HCT116 (cell line): ENCODE data around the gene CDCA4. TPM values are rescaled to one million over a fixed set of nuclear protein-coding genes. Genes with fewer than 3 reads are reported as not detected.

Source experiments
- ATAC-seq: fragments of 200-7000 bp; cut with Tn5 transposase; 2 replicates; pipeline ENCODE4 v1.9.1; 2020; ENCODE audit warnings: mild to moderate bottlenecking, moderate library complexity
- BruUV-seq: library from RNA; stranded (reverse); fragments of 400-500 nt; replicated peaks from 2 replicates; lab custom pipeline; 2021; lab: Mats Ljungman, UMichigan
- CTCF ChIA-PET: fragments of 300-600 bp; sonication (Branson Sonifier 250); formaldehyde crosslinking; loops from one replicate; lab custom pipeline; 2021; ENCODE audit warnings: antibody characterized with exemption; lab: Charles Lee
- POLR2A ChIA-PET: fragments of 300-600, 350-600 bp; sonication (Branson Sonifier 250); formaldehyde crosslinking; loops from one replicate; lab custom pipeline; 2021; ENCODE audit warnings: antibody characterized with exemption; lab: Charles Lee
- RAD21 ChIA-PET, 2 experiments: fragments of 300-600 bp; sonication (Branson Sonifier 250); formaldehyde crosslinking; loops; one replicate each; lab custom pipeline; 2023; ENCODE audit warnings: low total read pairs in 2 of 2; ENCODE audit not compliant: uncharacterized antibody in 2 of 2, unreplicated experiment in 2 of 2, low non-redundant PET in 1 of 2; lab: Charles Lee
- DNase-seq: peaks from one replicate; pipeline ENCODE4 v3.0.0-alpha.2; 2010; ENCODE audit warnings: low read depth, low spot score
- H2AFZ ChIP-seq: fragments of 200-600 bp; shearing (Covaris generic), sonication (generic); 2 replicates; pipeline ENCODE4 v1.6.1; 2017; ENCODE audit warnings: low read depth, mixed run types, mixed read lengths, antibody characterized with exemption, low read length; ENCODE audit not compliant: poor library complexity, severe bottlenecking
- H3K27ac ChIP-seq: 2 replicates; pipeline ENCODE4 v1.5.1; 2012; ENCODE audit warnings: low read depth, low read length
- H3K27me3 ChIP-seq: fragments of 200-600 bp; sonication (generic); 2 replicates; pipeline ENCODE4 v1.6.1; 2016; ENCODE audit warnings: mixed run types, low read length, mixed read lengths; ENCODE audit not compliant: insufficient read depth
- H3K36me3 ChIP-seq, 2 experiments: fragments of 200-500 bp in 1 of 2; fragments of 200-600 bp in 1 of 2; sonication (Bioruptor generic) in 1 of 2; sonication (generic) in 1 of 2; 2 replicates each; pipeline versions ENCODE4 v1.5.1 to v1.6.1; 2014 to 2016; ENCODE audit warnings: low read length in 2 of 2, inconsistent platforms in 1 of 2, mixed read lengths in 1 of 2, mixed run types in 1 of 2; ENCODE audit not compliant: insufficient read depth in 2 of 2, control insufficient read depth in 1 of 2
- H3K4me1 ChIP-seq, 2 experiments: fragments of 200-600 bp in 1 of 2; sonication (generic) in 1 of 2; 2 replicates each; pipeline versions ENCODE4 v1.5.1 to v1.6.1; 2012 to 2017; ENCODE audit warnings: low read length in 2 of 2, inconsistent platforms in 1 of 2, mild to moderate bottlenecking in 1 of 2, mixed read lengths in 1 of 2, mixed run types in 1 of 2, moderate library complexity in 1 of 2; ENCODE audit not compliant: insufficient read depth in 2 of 2, control insufficient read depth in 1 of 2
- H3K4me2 ChIP-seq: fragments of 200-600 bp; sonication (generic); 2 replicates; pipeline ENCODE4 v1.6.1; 2017; ENCODE audit warnings: mixed run types, low read length, mixed read lengths
- H3K4me3 ChIP-seq, 2 experiments: fragments of 200-600 bp in 1 of 2; sonication (generic) in 1 of 2; replicated peaks in 1 of 2; 2 replicates each; pipeline ENCODE4 v1.5.1; 2011 to 2016; ENCODE audit warnings: low read length in 2 of 2, control low read depth in 1 of 2, low read depth in 1 of 2, mild to moderate bottlenecking in 1 of 2, mixed read lengths in 1 of 2, mixed run types in 1 of 2
- H3K79me2 ChIP-seq: fragments of 200-600 bp; sonication (generic); 2 replicates; pipeline ENCODE4 v1.6.1; 2017; ENCODE audit warnings: mild to moderate bottlenecking, mixed run types, low read length, moderate library complexity, mixed read lengths; ENCODE audit not compliant: insufficient read depth
- H3K9ac ChIP-seq: fragments of 200-600 bp; sonication (generic); 2 replicates; pipeline ENCODE4 v1.6.1; 2016; ENCODE audit warnings: low read length, mixed read lengths
- H3K9me2 ChIP-seq: fragments of 200-600 bp; sonication (generic), shearing (Covaris generic); 2 replicates; pipeline ENCODE4 v1.6.1; 2017; ENCODE audit warnings: mixed run types, mild to moderate bottlenecking, moderate library complexity; ENCODE audit not compliant: insufficient read depth
- H3K9me3 ChIP-seq, 2 experiments: fragments of 200-500 bp in 1 of 2; fragments of 200-600 bp in 1 of 2; sonication (Bioruptor generic) in 1 of 2; sonication (generic) in 1 of 2; 2 replicates each; pipeline ENCODE4 v1.6.1; 2014 to 2017; ENCODE audit warnings: low read length in 2 of 2, mixed read lengths in 2 of 2, inconsistent platforms in 1 of 2, low read depth in 1 of 2, mild to moderate bottlenecking in 1 of 2, mixed run types in 1 of 2, moderate library complexity in 1 of 2; ENCODE audit not compliant: control insufficient read depth in 1 of 2, insufficient read depth in 1 of 2
- H4K20me1 ChIP-seq: fragments of 200-600 bp; sonication (generic), shearing (Covaris generic); 2 replicates; pipeline ENCODE4 v1.6.1; 2017; ENCODE audit warnings: mixed run types, mild to moderate bottlenecking, moderate library complexity; ENCODE audit not compliant: insufficient read depth
- ATF3 ChIP-seq: IDR thresholded peaks from 2 replicates; pipeline ENCODE4 v1.6.1; 2012
- CBX3 ChIP-seq: IDR thresholded peaks from 2 replicates; pipeline ENCODE4 v1.6.1; 2012; ENCODE audit warnings: low read depth
- CEBPB ChIP-seq: IDR thresholded peaks from 2 replicates; pipeline ENCODE4 v1.6.1; 2012; ENCODE audit warnings: low read depth
- ELF1 ChIP-seq: IDR thresholded peaks from 2 replicates; pipeline ENCODE4 v1.6.1; 2012; ENCODE audit warnings: low read depth, borderline replicate concordance
- EZH2 ChIP-seq: fragments of 200-600 bp; sonication (generic); IDR thresholded peaks from 2 replicates; pipeline ENCODE4 v1.6.1; 2017; ENCODE audit warnings: antibody characterized with exemption, mixed run types
- EZH2phosphoT487 ChIP-seq: fragments of 200-600 bp; IDR thresholded peaks from 2 replicates; pipeline ENCODE4 v1.6.1; 2018; ENCODE audit warnings: antibody characterized with exemption, borderline replicate concordance
- FOSL1 ChIP-seq: IDR thresholded peaks from 2 replicates; pipeline ENCODE4 v1.6.1; 2012; ENCODE audit warnings: low read depth
- MAX ChIP-seq: IDR thresholded peaks from 2 replicates; pipeline ENCODE4 v1.6.1; 2012
- POLR2A ChIP-seq: IDR thresholded peaks from 2 replicates; pipeline ENCODE4 v1.7.0; 2011; ENCODE audit warnings: borderline replicate concordance; ENCODE audit not compliant: insufficient read depth, insufficient read length; ENCODE audit errors: extremely low read depth
- POLR2AphosphoS5 ChIP-seq: IDR thresholded peaks from 2 replicates; pipeline ENCODE4 v1.6.1; 2011; ENCODE audit warnings: mild to moderate bottlenecking, low read depth, low read length, moderate library complexity
- RAD21 ChIP-seq: IDR thresholded peaks from 2 replicates; pipeline ENCODE4 v1.6.1; 2012; ENCODE audit warnings: low read depth, mild to moderate bottlenecking
- REST ChIP-seq: IDR thresholded peaks from 2 replicates; pipeline ENCODE4 v1.6.1; 2012; ENCODE audit warnings: low read depth
- SIN3A ChIP-seq: IDR thresholded peaks from 2 replicates; pipeline ENCODE4 v1.6.1; 2012; ENCODE audit warnings: low read depth
- SP1 ChIP-seq: IDR thresholded peaks from 2 replicates; pipeline ENCODE4 v1.6.1; 2012; ENCODE audit warnings: low read depth
- YY1 ChIP-seq: IDR thresholded peaks from 2 replicates; pipeline ENCODE4 v1.6.1; 2011; ENCODE audit warnings: low read length, low read depth, moderate library complexity, mild to moderate bottlenecking; ENCODE audit not compliant: insufficient replicate concordance; ENCODE audit errors: extremely low read depth
- ZFX ChIP-seq: fragments of 450-650 bp; IDR thresholded peaks from 2 replicates; pipeline ENCODE4 v1.6.1; 2017
- ZNF274 ChIP-seq: fragments of 200-500 bp; sonication (Bioruptor generic); IDR thresholded peaks from 2 replicates; pipeline ENCODE4 v1.6.1; 2014; ENCODE audit warnings: mild to moderate bottlenecking, low read depth, low read length, inconsistent platforms
- intact Hi-C: fragments of 100-400 bp; cut with micrococcal nuclease; formaldehyde crosslinking; loops from 2 replicates; pipeline ENCODE4 v1.10.0; 2022
- total RNA-seq: library from RNA; stranded (reverse); gene quantifications from one replicate; pipeline ENCODE4 v1.2.1, GENCODE V29; 2021; ENCODE audit not compliant: unreplicated experiment
- TF ChIP-seq, protein P1 (sequence below): IDR thresholded peaks from 2 replicates; pipeline ENCODE4 v1.6.1; 2011; ENCODE audit warnings: mild to moderate bottlenecking, low read length, moderate library complexity; ENCODE audit not compliant: insufficient replicate concordance; ENCODE audit errors: extremely low read depth
- TF ChIP-seq, protein P2 (sequence below), 3 experiments: fragments of 200-600 bp in 1 of 3; sonication (generic) in 1 of 3; IDR thresholded peaks in 2 of 3; conservative IDR thresholded peaks in 1 of 3; 2 replicates each; pipeline ENCODE4 v1.5.1; 2012 to 2017; ENCODE audit warnings: low read depth in 2 of 3, low read length in 2 of 3, antibody characterized with exemption in 1 of 3, borderline replicate concordance in 1 of 3, control low read depth in 1 of 3, mild to moderate bottlenecking in 1 of 3, mixed read lengths in 1 of 3, mixed run types in 1 of 3, moderate library complexity in 1 of 3; ENCODE audit not compliant: insufficient read depth in 1 of 3

The CDCA4 gene
- total RNA-seq, 1 experiment from 2014 or later = 62.4 TPM

DNA sequence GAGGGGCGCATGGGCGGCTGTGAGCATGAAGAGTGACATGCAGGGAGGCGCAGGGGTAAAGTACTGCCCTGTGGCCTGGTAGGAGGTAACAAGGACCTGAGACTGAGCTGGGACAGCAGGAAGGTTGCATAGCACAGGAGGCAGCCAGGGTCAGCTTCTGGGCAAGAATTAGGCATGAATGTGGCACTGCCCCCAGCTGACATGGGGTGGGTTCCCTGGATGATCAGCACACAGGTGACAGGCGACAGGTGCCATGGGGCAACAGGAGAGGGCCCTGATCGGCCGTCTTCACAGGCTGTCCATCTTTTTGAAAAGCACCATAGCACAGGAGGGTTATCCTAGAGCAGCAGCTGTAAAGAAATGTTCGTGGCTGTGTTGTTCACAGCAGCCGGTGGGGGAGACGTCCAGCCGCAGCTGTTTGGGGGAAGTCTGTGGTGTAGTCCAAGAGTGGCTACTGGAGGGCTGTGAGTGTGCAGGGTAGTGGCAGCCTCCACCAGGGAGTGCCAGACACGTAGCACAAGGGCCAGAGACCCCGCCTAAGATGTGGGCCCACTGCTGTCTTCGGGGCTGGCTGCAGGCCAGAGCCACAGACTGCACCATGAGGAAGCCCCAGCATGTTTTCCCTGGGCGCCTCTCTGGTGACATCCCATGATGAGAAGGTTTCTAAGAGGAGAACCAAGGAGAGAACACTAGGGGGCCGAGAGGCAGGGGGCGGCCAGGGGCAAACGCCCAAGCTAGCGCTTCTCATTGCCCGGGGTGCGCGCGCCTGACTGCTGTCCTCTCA lies 26.9 kb downstream of the CDCA4 start:
- POLR2A ChIA-PET = no interaction called here
- no peak overlapping the region for H3K4me3 ChIP-seq
- no peaks in the 10 kb centered on the region for H3K9me3 ChIP-seq
- TF ChIP-seq CEBPB (no peak), ATF3 (no peak), YY1 (no peak), MAX (no peak), ZFX (no peak), EZH2 (no peak), ELF1 (no peak), EZH2phosphoT487 (no peak), ZNF274 (no peak), CBX3 (no peak), POLR2AphosphoS5 (no peak), RAD21 (no peak), SP1 (no peak), REST (no peak), POLR2A (no peak), SIN3A (no peak), FOSL1 (no peak)
- TF ChIP-seq, protein P1, sequence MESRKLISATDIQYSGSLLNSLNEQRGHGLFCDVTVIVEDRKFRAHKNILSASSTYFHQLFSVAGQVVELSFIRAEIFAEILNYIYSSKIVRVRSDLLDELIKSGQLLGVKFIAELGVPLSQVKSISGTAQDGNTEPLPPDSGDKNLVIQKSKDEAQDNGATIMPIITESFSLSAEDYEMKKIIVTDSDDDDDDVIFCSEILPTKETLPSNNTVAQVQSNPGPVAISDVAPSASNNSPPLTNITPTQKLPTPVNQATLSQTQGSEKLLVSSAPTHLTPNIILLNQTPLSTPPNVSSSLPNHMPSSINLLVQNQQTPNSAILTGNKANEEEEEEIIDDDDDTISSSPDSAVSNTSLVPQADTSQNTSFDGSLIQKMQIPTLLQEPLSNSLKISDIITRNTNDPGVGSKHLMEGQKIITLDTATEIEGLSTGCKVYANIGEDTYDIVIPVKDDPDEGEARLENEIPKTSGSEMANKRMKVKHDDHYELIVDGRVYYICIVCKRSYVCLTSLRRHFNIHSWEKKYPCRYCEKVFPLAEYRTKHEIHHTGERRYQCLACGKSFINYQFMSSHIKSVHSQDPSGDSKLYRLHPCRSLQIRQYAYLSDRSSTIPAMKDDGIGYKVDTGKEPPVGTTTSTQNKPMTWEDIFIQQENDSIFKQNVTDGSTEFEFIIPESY = no peak
- TF ChIP-seq, protein P2, sequence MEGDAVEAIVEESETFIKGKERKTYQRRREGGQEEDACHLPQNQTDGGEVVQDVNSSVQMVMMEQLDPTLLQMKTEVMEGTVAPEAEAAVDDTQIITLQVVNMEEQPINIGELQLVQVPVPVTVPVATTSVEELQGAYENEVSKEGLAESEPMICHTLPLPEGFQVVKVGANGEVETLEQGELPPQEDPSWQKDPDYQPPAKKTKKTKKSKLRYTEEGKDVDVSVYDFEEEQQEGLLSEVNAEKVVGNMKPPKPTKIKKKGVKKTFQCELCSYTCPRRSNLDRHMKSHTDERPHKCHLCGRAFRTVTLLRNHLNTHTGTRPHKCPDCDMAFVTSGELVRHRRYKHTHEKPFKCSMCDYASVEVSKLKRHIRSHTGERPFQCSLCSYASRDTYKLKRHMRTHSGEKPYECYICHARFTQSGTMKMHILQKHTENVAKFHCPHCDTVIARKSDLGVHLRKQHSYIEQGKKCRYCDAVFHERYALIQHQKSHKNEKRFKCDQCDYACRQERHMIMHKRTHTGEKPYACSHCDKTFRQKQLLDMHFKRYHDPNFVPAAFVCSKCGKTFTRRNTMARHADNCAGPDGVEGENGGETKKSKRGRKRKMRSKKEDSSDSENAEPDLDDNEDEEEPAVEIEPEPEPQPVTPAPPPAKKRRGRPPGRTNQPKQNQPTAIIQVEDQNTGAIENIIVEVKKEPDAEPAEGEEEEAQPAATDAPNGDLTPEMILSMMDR (IDR thresholded peaks at IDR 0.05 in 2 of 3, conservative IDR thresholded peaks at IDR 0.05 in 1 of 3; ENCODE audit: borderline replicate concordance in 1 of 3, insufficient read depth in 1 of 3, low read depth in 2 of 3, low read length in 2 of 3) = no peak
- RAD21 ChIA-PET = no interaction called here
- BruUV-seq = no TSS peak
- no peaks in the 10 kb centered on the region for H3K79me2 ChIP-seq
- no peaks in the 10 kb centered on the region for H3K9me2 ChIP-seq
- no peaks in the 10 kb centered on the region for H4K20me1 ChIP-seq
- peaks cover 10 to 15% of the 10 kb centered on the region in 2 experiments; a peak in 3 of 4 replicates for H3K36me3 ChIP-seq
- no peaks in the 10 kb centered on the region for H3K4me1 ChIP-seq
- intact Hi-C loops = no loop called here
- no peak overlapping the region for H3K4me2 ChIP-seq
- H2AFZ ChIP-seq = no peak overlapping the region
- no peaks in the 10 kb centered on the region for H3K27me3 ChIP-seq
- ATAC-seq = 0 out of 2 replicates have a peak, but pooled peaks have one; percentile 16
- no peak overlapping the region for H3K27ac ChIP-seq
- no peak for DNase-seq
- CTCF ChIA-PET = no interaction called here
- H3K9ac ChIP-seq = no peak overlapping the region
